Right atrium auricular region (tissue), 2 donors: ENCODE data around the gene LSM12. TPM values are rescaled to one million over a fixed set of nuclear protein-coding genes. Genes with fewer than 3 reads are reported as not detected.

Experiments
- DNase-seq: peaks from one replicate; pipeline ENCODE4 v3.0.0-alpha.2; 2019; ENCODE audit warnings: low spot score
- H3K27ac ChIP-seq, 2 donors: fragments of 200-600 bp; sonication (generic); 1 replicate in 1 of 2; 2 replicates in 1 of 2; pipeline ENCODE4 v1.5.1; 2016 to 2019
- H3K27me3 ChIP-seq, 2 donors: fragments of 200-600 bp; sonication (generic); one replicate each; pipeline versions ENCODE4 v1.5.1 to v1.6.0; 2017 to 2019
- H3K36me3 ChIP-seq: fragments of 200-600 bp; sonication (generic); one replicate; pipeline ENCODE4 v1.5.1; 2016
- H3K4me1 ChIP-seq, 2 donors: fragments of 200-600 bp; sonication (generic); one replicate each; pipeline versions ENCODE4 v1.5.1 to v1.6.0; 2017 to 2019
- H3K4me3 ChIP-seq, 2 donors: fragments of 200-600 bp; sonication (generic); 1 replicate in 1 of 2; 2 replicates in 1 of 2; pipeline ENCODE4 v1.5.1; 2017 to 2019; ENCODE audit warnings: mild to moderate bottlenecking in 1 of 2, moderate library complexity in 1 of 2
- H3K9me3 ChIP-seq, 2 donors: fragments of 200-600 bp; sonication (generic); one replicate each; pipeline ENCODE4 v1.5.1; 2019
- CTCF ChIP-seq, 2 donors: fragments of 200-600 bp; sonication (generic); IDR thresholded peaks; one replicate each; pipeline ENCODE4 v1.5.1; 2019; ENCODE audit warnings: antibody characterized with exemption in 2 of 2
- total RNA-seq, 2 donors: library from RNA; depleted of rRNA; stranded (reverse); fragments of >200 nt; gene quantifications; one replicate each; pipeline ENCODE4 v1.1.0, GENCODE V29; 2016

LSM12 gene
- total RNA-seq, 2 donors from 2014 or later: 36.8 to 41.3 TPM

GRCh38 chr17:44112284-44113280, 46.1 kb upstream of the LSM12 start:
- H3K36me3 ChIP-seq: peaks cover 34% of the 10 kb centered on the region
- H3K4me3 ChIP-seq: no peak overlapping the region
- peak overlapping the region; percentile 97 for H3K27ac ChIP-seq
- peaks cover 0 to 84% of the 10 kb centered on the region in 2 donors for H3K4me1 ChIP-seq
- no peaks in the 10 kb centered on the region for H3K9me3 ChIP-seq
- no peaks in the 10 kb centered on the region for H3K27me3 ChIP-seq
- peak; percentile 67 for DNase-seq
- TF ChIP-seq CTCF (IDR thresholded peaks at IDR 0.05): no peak

GRCh38 chr17:44111777-44112176, 45.3 kb upstream of the LSM12 start:
- Histone ChIP-seq H3K4me3 (peak overlapping the region in 1 of 2 donors; percentile 57), H3K4me1 (peaks cover 0 to 92% of the 10 kb centered on the region in 2 donors), H3K36me3 (peaks cover 25% of the 10 kb centered on the region), H3K27ac (peak overlapping the region; percentile 97), H3K27me3 (no peaks in the 10 kb centered on the region), H3K9me3 (no peaks in the 10 kb centered on the region)
- DNase-seq: no peak
- no peak for TF ChIP-seq CTCF (IDR thresholded peaks at IDR 0.05)

- Histone ChIP-seq H3K27me3 (no peaks in the 10 kb centered on the region), H3K9me3 (no peaks in the 10 kb centered on the region), H3K4me1 (peaks cover 0 to 96% of the 10 kb centered on the region in 2 donors), H3K4me3 (peak overlapping the region; percentile 51 to 57), H3K27ac (peak overlapping the region; percentile 97), H3K36me3 (peaks cover 18% of the 10 kb centered on the region)
- peak; percentile 98 for DNase-seq
- TF ChIP-seq CTCF (IDR thresholded peaks at IDR 0.05): no peak
Observed at GRCh38 chr17:44110823-44111633, 44.6 kb upstream of the LSM12 start.

- H3K9me3 ChIP-seq: no peaks in the 10 kb centered on the region
- H3K36me3 ChIP-seq: peaks cover 9% of the 10 kb centered on the region
- no peaks in the 10 kb centered on the region for H3K27me3 ChIP-seq
- H3K4me3 ChIP-seq: peak overlapping the region; percentile 51 to 57
- peaks cover 0 to 96% of the 10 kb centered on the region in 2 donors for H3K4me1 ChIP-seq
- H3K27ac ChIP-seq: peak overlapping the region; percentile 97
- no peak for DNase-seq
- no peak for TF ChIP-seq CTCF (IDR thresholded peaks at IDR 0.05)
Observed at GRCh38 chr17:44110011-44110686, 43.7 kb upstream of the LSM12 start.

GRCh38 chr17:44109312-44109630, 42.8 kb upstream of the LSM12 start:
- Histone ChIP-seq H3K27ac (peak overlapping the region; percentile 97), H3K9me3 (no peaks in the 10 kb centered on the region), H3K4me1 (peaks cover 0 to 96% of the 10 kb centered on the region in 2 donors), H3K36me3 (peaks cover under 1% of the 10 kb centered on the region), H3K4me3 (peak overlapping the region; percentile 51 to 57), H3K27me3 (no peaks in the 10 kb centered on the region)
- no peak for DNase-seq
- no peak for TF ChIP-seq CTCF (IDR thresholded peaks at IDR 0.05)
